Sciatic nerve (tissue), 2 donors: Measurements from ENCODE around the gene CCNF. TPM values are rescaled to one million over a fixed set of nuclear protein-coding genes. Genes with fewer than 3 reads are reported as not detected.
A peak's percentile ranks its signal among the peaks of the same experiment; 100 is the strongest.

Experiments
- ATAC-seq: fragments of 200-7000 bp; cut with Tn5 transposase; one replicate; pipeline ENCODE4 v1.9.1; 2020; ENCODE audit warnings: mild to moderate bottlenecking, moderate library complexity
- DNase-seq: peaks from one replicate; pipeline ENCODE4 v3.0.0-alpha.2; 2020; ENCODE audit warnings: low spot score
- intact Hi-C: fragments of 100-400 bp; cut with DNase I; formaldehyde crosslinking; loops from one replicate; pipeline ENCODE4 v1.14.2; 2022
- total RNA-seq: library from RNA; stranded (reverse); fragmentation: NEBNext Ultra II Directional; extraction: Animal tissue kit (Norgen Biotek cat#: 25700); gene quantifications from one replicate; pipeline ENCODE4 v1.2.1, GENCODE V29; 2021
- donor health status: DM: no; HTN: no; CAD: no.
- donor health status: DM: no; HTN: no; CAD: no.

Gene CCNF
- total RNA-seq, 1 donor from 2014 or later = 1.8 TPM

GRCh38 chr16:2495041-2495440 is 65.8 kb downstream of the CCNF start:
- no peak for ATAC-seq
- no peak for DNase-seq
- intact Hi-C loops = no loop called here

DNA sequence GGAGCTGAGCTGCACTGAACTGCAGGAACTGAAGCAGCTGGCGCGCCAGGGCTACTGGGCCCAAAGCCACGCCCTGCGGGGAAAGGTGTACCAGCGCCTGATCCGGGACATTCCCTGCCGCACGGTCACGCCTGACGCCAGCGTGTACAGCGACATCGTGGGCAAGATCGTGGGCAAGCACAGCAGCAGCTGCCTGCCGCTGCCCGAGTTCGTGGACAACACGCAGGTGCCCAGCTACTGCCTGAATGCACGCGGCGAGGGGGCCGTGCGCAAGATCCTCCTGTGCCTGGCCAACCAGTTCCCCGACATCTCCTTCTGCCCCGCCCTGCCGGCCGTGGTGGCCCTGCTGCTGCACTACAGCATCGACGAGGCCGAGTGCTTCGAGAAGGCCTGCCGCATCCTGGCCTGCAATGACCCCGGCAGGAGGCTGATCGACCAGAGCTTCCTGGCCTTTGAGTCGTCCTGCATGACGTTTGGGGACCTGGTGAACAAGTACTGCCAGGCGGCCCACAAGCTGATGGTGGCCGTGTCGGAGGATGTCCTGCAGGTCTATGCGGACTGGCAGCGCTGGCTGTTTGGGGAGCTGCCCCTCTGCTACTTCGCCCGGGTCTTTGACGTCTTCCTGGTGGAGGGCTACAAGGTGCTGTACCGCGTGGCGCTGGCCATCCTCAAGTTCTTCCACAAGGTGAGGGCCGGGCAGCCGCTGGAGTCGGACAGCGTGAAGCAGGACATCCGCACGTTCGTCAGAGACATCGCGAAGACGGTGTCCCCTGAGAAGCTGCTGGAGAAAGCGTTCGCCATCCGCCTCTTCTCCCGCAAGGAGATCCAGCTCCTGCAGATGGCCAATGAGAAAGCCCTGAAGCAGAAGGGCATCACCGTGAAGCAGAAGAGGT is 67.2 kb downstream of the CCNF start:
- ATAC-seq (no peak), DNase-seq (no peak)
- intact Hi-C loops = no loop called here

GRCh38 chr16:2497116-2497630 is 67.9 kb downstream of the CCNF start:
- ATAC-seq = no peak
- intact Hi-C loops = no loop called here
- DNase-seq = no peak

DNA sequence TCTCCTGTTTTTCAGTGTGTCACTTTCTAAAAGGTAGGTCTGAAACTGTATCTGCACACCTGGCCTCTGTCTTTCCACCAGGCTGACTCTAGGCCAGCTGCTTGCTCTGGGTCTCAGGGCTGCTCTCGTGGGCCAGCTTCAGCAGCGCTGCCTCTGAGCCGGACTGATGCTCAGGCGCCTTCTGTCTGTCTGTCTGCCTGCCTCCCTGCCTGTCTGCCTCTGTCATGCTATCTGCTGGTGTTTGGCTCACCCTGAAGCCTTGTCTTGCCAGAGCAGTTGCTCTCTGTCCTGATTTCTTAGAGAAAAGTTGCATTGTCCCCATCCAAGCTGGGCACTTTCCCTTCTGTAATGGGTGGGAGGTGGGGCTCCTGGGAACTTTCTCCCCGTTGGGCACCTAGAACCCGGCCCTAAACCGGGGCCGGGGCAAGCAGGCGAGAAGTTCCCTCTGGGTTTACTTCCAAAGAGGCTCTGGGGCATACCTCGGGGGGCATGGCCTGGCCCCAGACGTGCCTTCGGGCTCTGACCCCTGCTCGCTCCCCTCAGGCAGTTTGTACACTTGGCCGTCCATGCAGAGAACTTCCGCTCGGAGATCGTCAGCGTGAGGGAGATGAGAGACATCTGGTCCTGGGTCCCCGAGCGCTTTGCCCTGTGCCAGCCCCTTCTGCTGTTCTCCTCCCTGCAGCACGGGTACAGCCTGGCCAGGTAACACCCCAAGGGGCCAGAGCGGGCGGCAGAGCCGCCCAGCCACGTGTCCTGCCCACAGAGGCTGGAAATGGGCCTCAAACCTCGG is 68.6 kb downstream of the CCNF start:
- no peak for DNase-seq
- no peak for ATAC-seq
- intact Hi-C loops = no loop called here

- intact Hi-C loops = no loop called here
- ATAC-seq = no peak
- DNase-seq = no peak
Measured at GRCh38 chr16:2498531-2499253, 69.4 kb downstream of the CCNF start.

DNA sequence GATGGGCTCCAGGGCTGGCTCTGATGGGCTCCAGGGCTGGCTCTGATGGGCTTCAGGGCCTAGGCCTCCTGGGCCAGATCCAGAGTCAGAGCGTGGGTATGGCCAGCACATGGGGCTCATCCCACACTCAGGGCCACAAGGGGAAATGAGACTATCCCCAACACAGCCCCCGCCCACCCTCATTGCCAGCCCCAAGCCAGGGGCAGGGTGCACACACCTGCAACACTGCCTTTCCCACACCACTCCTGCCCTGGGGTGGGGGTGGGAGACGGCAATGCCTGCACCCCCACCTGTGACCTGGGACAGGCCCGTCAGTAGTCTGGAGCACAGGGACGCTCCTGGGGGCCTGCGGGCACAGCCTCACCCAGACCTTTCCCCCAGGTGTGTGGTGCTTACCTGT is 70.2 kb downstream of the CCNF start:
- ATAC-seq = no peak
- intact Hi-C loops = no loop called here
- DNase-seq = no peak

- DNase-seq (no peak), ATAC-seq (no peak)
- intact Hi-C loops = loop anchor here (5.0 kb wide), 1 partner anchor 158 kb away; the partner anchor contains the start of gene ABCA3
Measured at GRCh38 chr16:2499890-2500429, 70.7 kb downstream of the CCNF start.

- no peak for ATAC-seq
- intact Hi-C loops = loop anchor here (5.0 kb wide), 1 partner anchor 158 kb away; the partner anchor contains the start of gene ABCA3
- DNase-seq = no peak
Measured at GRCh38 chr16:2500430-2500917, 71.2 kb downstream of the CCNF start.

GRCh38 chr16:2500918-2501750 is 71.9 kb downstream of the CCNF start:
- DNase-seq (peak; percentile 92), ATAC-seq (peak; percentile 92)
- intact Hi-C loops = loop anchor here (5.0 kb wide), 1 partner anchor 159 kb away; the partner anchor contains the start of gene ABCA3

DNA sequence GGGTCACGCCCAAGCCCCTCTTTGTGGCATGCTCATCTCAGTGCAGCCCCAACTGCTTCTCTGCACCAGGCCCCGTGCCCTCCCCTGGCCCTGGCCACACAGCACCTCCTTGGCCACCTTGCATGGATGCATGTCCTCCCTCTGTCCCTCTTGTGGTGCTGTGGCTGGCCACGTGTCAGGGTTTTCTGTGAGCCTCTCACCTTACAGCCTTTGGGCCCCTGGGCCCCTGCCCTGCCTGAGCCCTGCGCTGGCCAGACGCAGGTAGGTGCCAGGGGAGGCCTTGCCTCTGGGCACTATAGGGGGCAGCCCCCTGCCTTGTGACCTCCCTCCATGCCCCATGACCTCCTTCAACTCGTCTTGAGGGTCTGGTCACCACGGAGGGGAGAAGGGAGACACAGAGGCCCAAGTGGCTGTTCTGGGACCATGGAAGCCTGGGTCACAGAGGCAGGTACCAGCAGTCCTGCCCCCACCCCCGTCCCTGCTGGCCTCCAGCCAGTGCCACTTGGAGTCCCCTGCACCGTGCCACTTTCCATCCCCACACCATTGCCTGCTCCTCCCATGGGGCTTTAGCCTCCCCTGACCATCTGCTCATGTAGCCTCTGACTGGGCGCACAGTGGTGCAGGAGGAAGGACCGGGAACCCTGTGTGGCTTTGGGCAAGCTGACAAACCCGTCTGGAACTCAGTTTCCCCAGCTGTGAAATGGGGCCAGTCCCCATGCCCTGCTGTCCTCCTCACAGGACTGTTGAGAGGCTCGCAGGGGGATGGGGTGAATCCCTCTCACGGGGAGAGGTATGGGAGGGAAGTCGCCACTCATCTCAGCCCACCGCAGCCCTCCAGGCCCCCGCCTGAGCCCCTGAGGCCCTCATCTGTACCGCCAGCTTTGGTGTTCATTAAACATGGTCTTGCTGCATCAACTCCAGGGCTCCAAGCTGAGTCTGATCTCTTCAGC is 73.0 kb downstream of the CCNF start:
- DNase-seq = peak; percentile 60
- intact Hi-C loops = loop anchor here (5.0 kb wide), 1 partner anchor 160 kb away; the partner anchor contains the start of gene ABCA3
- peak; percentile 11 for ATAC-seq

- intact Hi-C loops = no loop called here
- no peak for DNase-seq
Measured at GRCh38 chr16:2505695-2506094, 76.4 kb downstream of the CCNF start.

DNA sequence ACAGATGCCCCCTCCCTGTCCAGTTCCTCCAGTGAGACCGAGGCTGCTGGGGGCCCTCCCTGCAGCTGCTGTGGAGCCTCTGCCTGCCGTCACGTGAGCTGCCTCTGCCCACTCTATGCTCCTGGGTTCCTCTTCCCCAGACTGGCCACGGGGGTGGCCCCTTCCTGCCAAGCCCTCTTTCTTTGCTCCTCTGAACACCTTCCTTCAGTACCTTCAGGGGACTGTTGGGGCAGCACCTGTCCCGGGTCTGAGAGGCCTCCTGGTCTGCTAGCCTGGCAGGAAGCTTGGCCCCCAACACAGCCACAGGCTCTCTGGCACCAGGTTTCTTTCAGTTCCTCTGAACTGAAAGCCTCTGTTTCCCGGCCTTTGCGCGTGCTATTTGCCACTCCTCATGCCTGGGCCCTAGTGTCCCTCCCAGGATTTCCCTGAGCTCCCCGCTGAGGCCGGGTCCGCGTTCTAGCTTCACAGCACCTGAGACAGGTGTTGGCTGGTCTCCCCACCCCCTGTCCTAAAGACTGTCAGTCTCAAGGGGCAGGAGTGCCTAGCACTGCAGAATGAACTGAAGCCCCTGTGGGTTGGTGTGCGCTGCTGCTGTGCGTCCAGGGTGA is 77.9 kb downstream of the CCNF start:
- ATAC-seq = peak; percentile 42
- intact Hi-C loops = no loop called here
- DNase-seq = no peak

More at GRCh38 chr16:2505695-2506094, 76.4 kb downstream of the CCNF start:
- no peak for ATAC-seq

GRCh38 chr16:2507665-2508064 is 78.4 kb downstream of the CCNF start:
- ATAC-seq = peak; percentile 56
- intact Hi-C loops = no loop called here

More at GRCh38 chr16:2507665-2508064, 78.4 kb downstream of the CCNF start:
- DNase-seq = peak; percentile 69
